IPS-18a (cell line): ENCODE measurements around the gene GJD3.

Source experiments
- H3K27ac ChIP-seq: one replicate; pipeline ENCODE4 v1.5.1; 2013; ENCODE audit warnings: low read length
- H3K27me3 ChIP-seq: one replicate; pipeline ENCODE4 v1.6.1; 2013; ENCODE audit warnings: mild to moderate bottlenecking, low read length; ENCODE audit not compliant: control insufficient read depth, insufficient read depth
- H3K36me3 ChIP-seq: one replicate; pipeline ENCODE4 v1.6.1; 2013; ENCODE audit warnings: low read depth, low read length; ENCODE audit not compliant: control insufficient read depth
- H3K4me1 ChIP-seq: one replicate; pipeline ENCODE4 v1.6.1; 2013; ENCODE audit warnings: low read depth, low read length; ENCODE audit not compliant: control insufficient read depth
- H3K4me3 ChIP-seq: one replicate; pipeline ENCODE4 v1.5.1; 2013; ENCODE audit warnings: low read length
- H3K9ac ChIP-seq: one replicate; pipeline ENCODE4 v1.6.1; 2013; ENCODE audit warnings: mild to moderate bottlenecking, low read length, moderate library complexity
- H3K9me3 ChIP-seq: one replicate; pipeline ENCODE4 v1.6.1; 2013; ENCODE audit warnings: low read depth, low read length; ENCODE audit not compliant: control insufficient read depth

Gene GJD3

DNA sequence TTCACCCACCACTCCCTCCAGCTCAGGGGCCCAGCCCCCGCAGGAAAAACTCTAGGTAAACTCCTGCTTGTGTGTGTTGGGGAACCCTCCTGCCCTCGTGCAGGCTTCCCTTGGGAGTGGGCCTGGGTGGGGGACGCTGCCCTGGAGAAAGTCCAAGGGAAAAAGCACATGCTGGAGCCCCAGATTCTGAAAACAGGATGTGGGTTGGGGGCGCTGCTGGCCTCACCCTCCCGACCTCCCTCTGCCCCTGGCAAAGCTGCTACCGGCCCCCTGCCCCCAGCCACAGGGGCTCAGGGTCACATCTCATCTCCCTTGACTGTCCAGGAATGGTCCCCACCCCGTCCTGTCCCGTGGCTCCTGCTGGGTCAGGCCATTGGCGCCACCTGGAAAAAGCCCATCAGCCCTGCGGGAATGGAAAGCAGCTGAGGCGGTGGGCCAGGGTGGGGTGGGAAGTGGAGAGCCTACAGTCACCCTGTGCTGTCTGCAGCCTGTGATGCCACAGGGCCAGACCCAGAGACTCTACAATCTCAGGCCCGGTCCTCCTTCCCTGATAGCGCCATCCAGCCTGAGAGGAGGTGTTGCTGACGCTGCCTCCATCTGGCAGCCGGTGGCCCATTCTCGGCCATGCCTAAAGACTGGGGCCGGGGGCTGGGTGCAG, 2.5 kb upstream of the GJD3 start:
- Histone ChIP-seq H3K4me3 (no peak overlapping the region), H3K27me3 (peaks cover 23% of the 10 kb centered on the region), H3K9me3 (no peaks in the 10 kb centered on the region), H3K27ac (no peak overlapping the region), H3K9ac (no peak overlapping the region), H3K4me1 (peaks cover 5% of the 10 kb centered on the region), H3K36me3 (no peaks in the 10 kb centered on the region)

DNA sequence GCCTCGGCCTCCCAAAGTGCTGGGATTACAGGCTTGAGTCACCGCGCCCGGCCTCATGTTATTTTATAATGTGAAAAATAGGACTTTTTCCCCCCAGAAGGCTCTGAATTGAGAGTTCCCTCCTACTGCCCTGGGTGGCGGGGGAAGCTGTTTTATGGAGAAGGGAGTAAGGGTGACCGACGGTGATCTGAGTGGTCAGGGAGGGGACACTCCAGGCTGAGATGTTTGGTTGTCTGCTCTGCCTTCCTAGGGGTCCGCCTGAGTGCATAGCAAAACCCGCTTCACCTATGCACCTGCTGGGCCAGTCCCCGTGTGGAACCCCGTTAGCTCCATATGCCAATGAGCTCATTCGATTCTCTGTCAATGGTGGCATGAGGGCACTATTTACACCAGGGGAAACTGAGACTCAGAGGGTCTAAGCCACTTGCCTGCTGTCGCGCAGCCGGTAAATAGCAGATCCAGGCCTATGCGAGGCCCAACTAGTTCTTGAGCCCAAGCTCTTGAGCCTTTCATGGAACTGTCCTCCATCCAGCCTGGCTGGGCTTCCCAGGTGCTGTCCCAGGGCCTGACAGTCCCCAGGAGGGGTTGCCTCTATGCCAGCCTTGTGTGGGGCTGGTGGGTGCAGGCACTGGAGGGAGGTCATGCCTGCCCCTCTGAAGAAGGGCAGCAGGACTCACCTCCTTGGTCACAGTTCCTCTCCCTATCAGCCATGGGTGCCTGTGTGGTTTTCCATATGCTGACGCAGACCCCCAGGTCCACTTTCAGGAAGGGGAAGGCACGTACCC, 1.7 kb upstream of the GJD3 start:
- H3K9ac ChIP-seq = no peak overlapping the region
- no peak overlapping the region for H3K27ac ChIP-seq
- peaks cover 26% of the 10 kb centered on the region for H3K27me3 ChIP-seq
- H3K4me3 ChIP-seq = no peak overlapping the region
- no peaks in the 10 kb centered on the region for H3K9me3 ChIP-seq
- peaks cover 9% of the 10 kb centered on the region for H3K4me1 ChIP-seq
- H3K36me3 ChIP-seq = no peaks in the 10 kb centered on the region

DNA sequence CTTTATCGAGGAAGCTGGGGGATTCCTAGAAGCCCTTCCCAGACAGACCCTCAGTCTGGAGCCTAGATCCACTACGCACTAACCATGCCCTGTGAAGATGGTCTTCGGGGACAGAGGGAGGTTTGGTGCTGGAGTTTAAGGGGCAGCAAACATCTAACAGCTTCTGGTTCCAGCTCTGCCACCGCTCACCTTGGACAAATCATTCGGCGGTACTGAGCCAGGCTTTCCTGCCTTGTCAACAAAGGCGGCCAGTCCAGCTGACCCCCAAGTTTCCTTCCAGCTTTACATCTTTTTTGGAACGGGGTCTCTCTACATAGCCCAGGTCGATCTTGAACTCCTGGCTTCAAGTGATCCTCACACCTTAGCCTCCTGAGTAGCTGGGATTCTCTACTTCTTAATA, 369 bp upstream of the GJD3 start:
- Histone ChIP-seq H3K27me3 (peaks cover 26% of the 10 kb centered on the region), H3K27ac (no peak overlapping the region), H3K4me3 (peak overlapping the region; percentile 11), H3K9ac (no peak overlapping the region), H3K4me1 (peaks cover 12% of the 10 kb centered on the region), H3K9me3 (no peaks in the 10 kb centered on the region), H3K36me3 (no peaks in the 10 kb centered on the region)

DNA sequence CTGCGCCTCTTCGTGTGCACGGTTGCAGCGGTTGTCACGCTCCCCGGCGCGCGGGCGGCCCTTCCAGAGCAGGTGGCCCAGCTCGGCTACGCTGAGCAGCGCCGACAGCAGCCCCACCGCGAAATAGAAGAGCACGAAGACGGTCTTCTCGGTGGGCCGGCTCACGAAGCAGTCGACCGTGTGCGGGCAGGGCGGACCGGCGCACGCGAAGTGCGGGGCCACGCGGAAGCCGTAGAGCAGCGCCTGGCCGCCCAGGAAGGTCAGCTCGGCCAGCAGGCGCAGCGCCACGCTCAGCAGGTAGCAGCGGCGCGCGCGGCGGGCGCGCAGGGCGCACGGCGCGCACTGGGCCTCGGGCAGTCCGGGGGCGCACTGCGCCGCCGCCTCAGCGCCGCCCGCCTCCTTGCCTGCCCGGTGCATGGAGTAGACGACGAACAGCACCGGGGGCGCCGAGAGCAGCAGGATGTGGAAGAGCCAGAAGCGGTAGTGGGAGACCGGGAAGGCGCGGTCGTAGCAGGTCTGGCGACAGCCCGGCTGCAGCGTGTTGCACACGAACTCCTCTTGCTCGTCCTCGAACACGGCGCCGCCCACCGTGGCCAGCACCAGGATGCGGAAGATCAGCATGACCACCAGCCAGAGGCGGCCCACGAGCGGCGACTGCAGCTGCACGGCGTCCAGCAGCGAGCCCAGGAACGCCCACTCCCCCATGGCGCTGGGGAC, 1.3 kb downstream of the GJD3 start:
- peaks cover 12% of the 10 kb centered on the region for H3K4me1 ChIP-seq
- H3K27me3 ChIP-seq = peaks cover 26% of the 10 kb centered on the region
- H3K4me3 ChIP-seq = peak overlapping the region; percentile 48
- no peaks in the 10 kb centered on the region for H3K36me3 ChIP-seq
- no peak overlapping the region for H3K9ac ChIP-seq
- H3K27ac ChIP-seq = no peak overlapping the region
- no peaks in the 10 kb centered on the region for H3K9me3 ChIP-seq

DNA sequence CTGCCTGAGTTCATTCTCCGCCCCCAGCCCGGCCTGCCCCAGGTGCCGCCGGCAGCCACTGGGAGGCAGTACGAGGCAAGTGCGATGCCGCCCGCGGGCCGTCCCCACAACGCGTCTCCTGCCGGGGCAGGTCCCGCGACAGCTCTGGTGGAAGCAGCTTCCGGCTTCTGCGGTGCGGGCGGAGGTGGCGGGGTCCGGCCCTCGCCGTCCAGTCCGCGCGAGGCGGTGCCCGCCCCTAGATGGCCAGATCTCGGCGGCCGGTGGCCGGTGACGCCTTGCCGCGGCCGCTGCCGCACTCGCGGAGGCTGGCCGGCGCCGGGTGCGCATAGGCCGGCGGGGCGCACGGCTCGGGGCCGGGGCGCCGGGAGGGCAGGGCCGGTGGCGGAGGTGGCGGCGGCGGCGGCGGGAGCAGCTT, 1.8 kb downstream of the GJD3 start:
- H3K9ac ChIP-seq = no peak overlapping the region
- H3K27me3 ChIP-seq = peaks cover 26% of the 10 kb centered on the region
- peak overlapping the region; percentile 20 for H3K4me3 ChIP-seq
- H3K36me3 ChIP-seq = no peaks in the 10 kb centered on the region
- H3K27ac ChIP-seq = no peak overlapping the region
- H3K4me1 ChIP-seq = peaks cover 12% of the 10 kb centered on the region
- no peaks in the 10 kb centered on the region for H3K9me3 ChIP-seq

DNA sequence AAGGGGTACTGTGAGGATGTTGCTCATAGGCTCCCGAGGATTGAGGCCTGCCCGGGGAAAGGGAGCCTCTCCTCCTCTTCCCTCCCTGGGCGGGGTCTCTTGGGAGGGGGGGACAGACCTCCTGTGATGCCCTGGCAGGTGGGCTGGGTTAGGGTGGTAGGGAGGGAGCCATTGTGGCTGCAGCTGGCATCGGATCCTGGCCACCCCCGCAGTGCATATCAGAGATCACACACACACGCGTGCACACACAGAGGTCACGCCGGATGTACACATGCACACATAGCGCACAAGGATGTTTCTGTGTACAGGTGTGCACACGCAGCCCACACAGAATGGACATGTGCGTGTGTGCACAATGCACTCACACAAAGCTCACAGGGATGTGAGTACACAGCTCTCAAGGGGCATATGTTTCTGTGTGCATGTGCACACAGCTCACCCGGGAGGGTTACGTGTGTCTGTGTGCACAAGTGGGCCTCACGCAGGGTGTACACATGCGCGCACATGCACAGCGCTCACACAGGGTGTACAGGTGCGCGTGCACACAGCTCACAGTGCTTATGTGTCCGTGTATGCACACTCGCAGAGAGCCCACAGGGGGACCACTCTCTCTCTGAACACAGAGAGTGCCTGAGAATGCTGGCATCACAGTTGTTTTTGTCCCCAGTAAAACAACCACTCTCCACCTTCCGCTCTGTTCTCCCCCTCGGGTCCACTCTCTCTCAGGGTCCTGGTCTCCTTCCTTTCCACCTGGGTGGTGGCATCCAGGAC, 2.4 kb downstream of the GJD3 start:
- Histone ChIP-seq H3K36me3 (no peaks in the 10 kb centered on the region), H3K9ac (no peak overlapping the region), H3K9me3 (no peaks in the 10 kb centered on the region), H3K27me3 (peaks cover 26% of the 10 kb centered on the region), H3K4me1 (peaks cover 12% of the 10 kb centered on the region), H3K27ac (no peak overlapping the region), H3K4me3 (peak overlapping the region; percentile 20)

DNA sequence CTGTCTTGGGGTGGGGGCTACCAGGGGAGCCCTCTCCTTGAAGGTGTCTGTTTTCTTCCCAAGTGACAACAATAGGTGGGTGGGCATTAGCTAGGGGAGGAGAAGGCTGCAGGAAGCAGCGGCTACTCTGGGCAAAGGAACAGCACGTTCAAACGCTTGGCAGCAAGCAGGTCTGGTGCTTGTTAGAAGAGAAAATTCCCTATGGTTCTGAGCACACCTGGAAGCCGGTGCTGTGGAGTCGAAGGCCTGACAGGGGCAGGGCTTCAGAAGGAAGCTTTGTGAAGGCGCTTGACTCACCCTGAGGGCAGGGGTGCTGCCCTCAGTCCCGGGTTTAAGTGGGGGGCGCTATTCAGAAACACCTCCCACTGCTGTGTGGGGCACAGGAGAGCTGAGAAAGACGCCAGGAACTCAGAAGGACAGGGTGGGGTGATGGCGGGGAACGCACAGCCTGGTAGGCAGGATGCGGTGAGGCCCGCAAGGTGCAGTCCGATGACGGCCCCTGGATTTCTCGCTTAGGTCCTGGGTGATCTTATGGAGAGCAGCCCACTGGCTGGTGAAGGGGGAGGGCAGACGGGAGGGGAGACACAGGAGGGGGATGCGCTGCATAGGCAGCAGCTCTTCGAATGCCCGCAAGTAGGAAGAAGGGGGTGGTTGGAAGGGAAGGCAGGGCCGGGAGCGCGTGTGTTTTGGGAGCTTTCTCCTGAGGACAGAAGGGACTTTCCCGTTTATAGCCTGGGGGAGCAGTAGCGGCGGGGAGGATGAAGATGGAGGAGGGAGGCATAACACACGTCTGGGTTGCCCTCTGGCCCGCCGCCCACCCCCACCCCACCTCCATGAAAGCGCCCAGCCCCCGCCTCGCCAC, 3.2 kb downstream of the GJD3 start:
- H3K4me3 ChIP-seq = no peak overlapping the region
- H3K27me3 ChIP-seq = peaks cover 26% of the 10 kb centered on the region
- H3K9me3 ChIP-seq = no peaks in the 10 kb centered on the region
- H3K36me3 ChIP-seq = no peaks in the 10 kb centered on the region
- no peak overlapping the region for H3K27ac ChIP-seq
- H3K4me1 ChIP-seq = peaks cover 12% of the 10 kb centered on the region
- no peak overlapping the region for H3K9ac ChIP-seq

DNA sequence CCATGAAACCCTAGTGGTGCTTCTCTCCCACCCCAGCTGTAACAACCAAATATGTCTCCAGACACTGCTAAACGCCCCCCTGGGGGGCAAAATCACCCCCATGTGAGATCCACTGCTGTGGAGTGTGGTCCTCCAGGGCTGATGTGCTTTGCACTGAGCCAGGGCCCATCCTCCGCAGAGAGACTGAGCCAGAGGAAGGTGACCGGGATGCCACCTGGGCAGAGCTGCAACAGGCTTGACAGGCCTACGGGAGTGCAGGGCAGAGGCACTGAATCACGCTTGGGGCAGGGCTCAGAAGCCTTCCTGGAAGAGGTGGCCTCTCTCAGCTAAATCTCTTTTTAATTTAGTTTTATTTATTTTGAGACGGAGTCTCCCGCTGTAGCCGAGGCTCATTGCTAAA, 4.4 kb downstream of the GJD3 start:
- H3K27ac ChIP-seq = no peak overlapping the region
- H3K4me1 ChIP-seq = peaks cover 16% of the 10 kb centered on the region

DNA sequence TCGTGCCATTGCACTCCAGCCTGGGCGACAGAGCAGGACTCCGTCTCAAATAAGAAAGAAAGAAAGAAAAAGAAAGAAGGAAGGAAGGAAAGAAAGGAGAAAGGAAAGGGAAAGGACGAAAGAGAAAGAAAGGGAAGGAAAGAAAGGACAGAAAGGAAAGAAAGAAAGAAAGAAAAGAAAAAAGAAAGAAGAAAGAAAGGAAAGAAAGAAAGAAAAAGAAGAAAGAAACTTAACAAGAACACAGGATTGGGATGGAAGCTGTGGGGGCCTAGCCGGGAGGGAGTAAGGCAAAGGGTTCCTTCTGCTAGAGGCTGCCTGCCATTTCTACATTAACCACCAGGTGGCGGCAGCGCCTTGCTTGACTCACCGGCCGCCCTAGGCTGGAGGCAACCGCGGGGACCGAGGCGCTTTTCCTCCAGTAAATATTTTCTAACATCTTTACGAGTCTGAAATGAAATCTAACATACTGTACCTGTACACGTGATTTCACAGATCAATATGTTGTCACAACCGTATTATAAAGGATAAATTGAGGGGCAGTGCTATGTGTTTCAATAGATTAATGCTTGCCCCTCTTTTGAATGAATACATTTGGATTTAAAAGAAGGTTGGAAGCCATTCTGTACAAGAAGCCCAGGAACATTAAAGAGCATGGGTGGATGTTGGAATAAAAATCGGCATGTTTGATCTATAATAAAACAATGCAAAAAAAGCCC, 6.1 kb downstream of the GJD3 start:
- H3K27me3 ChIP-seq = peaks cover 14% of the 10 kb centered on the region
- H3K9me3 ChIP-seq = no peaks in the 10 kb centered on the region
- H3K4me1 ChIP-seq = peaks cover 16% of the 10 kb centered on the region
- H3K4me3 ChIP-seq = no peak overlapping the region
- H3K36me3 ChIP-seq = no peaks in the 10 kb centered on the region
- H3K9ac ChIP-seq = no peak overlapping the region
- no peak overlapping the region for H3K27ac ChIP-seq

More for the DNA sequence above, 4.4 kb downstream of the GJD3 start:
- no peaks in the 10 kb centered on the region for H3K9me3 ChIP-seq
- H3K9ac ChIP-seq = no peak overlapping the region
- H3K27me3 ChIP-seq = peaks cover 26% of the 10 kb centered on the region
- no peak overlapping the region for H3K4me3 ChIP-seq
- no peaks in the 10 kb centered on the region for H3K36me3 ChIP-seq
